ENCODE results near the gene DPEP2NB. TPM values are rescaled to one million over a fixed set of nuclear protein-coding genes. Genes with fewer than 3 reads are reported as not detected.

DPEP2NB gene
- total and polyA plus RNA-seq, 10 of the 15 experiments (the other 5 are each of a cell fraction or from before 2014, with no cell fraction given) = not detected

GRCh38 chr16:68009157-68009735 lies 6.5 kb downstream of the DPEP2NB start:
- ChIA-PET POLR2A (interaction anchor here (0.7 kb wide), 1 partner anchor 126 kb away, joined by 3 read pairs; no protein-coding TSS in a partner anchor), CTCF (no interaction called here), RAD21 (ENCODE audit: unreplicated experiment) (no interaction called here), SMC1A (ENCODE audit: uncharacterized antibody, unreplicated experiment) (no interaction called here)
- Histone ChIP-seq H3K4me3 (no peak overlapping the region), H3K79me2 (ENCODE audit: control insufficient read depth, insufficient read depth, low read length) (no peaks in the 10 kb centered on the region), H3K27ac (ENCODE audit: control insufficient read depth, insufficient read depth) (no peak overlapping the region), H3K4me1 (ENCODE audit: control insufficient read depth, insufficient read depth, low read length) (peaks cover 4% of the 10 kb centered on the region; the same call in 1 of the 2 replicates), H2AFZ (ENCODE audit: control insufficient read depth, low read depth, low read length) (no peak overlapping the region), H3K27me3 (replicated peaks in 1 of 2; ENCODE audit: control insufficient read depth in 2 of 2, insufficient read depth in 2 of 2, low read length in 1 of 2) (no peaks in the 10 kb centered on the region), H3K9ac (ENCODE audit: control insufficient read depth, insufficient read depth, low read length) (no peak overlapping the region), H3K4me2 (ENCODE audit: control insufficient read depth, insufficient read depth) (no peak overlapping the region), H4K20me1 (ENCODE audit: control insufficient read depth, insufficient read depth) (no peaks in the 10 kb centered on the region), H3K36me3 (ENCODE audit: control insufficient read depth in 2 of 2, insufficient read depth in 2 of 2, low read length in 1 of 2) (no peaks in the 10 kb centered on the region), H3K9me3 (replicated peaks; ENCODE audit: control insufficient read depth, insufficient read depth, low read length) (no peaks in the 10 kb centered on the region)
- ATAC-seq = no peak
- in situ Hi-C loops (cut with MboI) = no loop called here
- no TSS peak for BruUV-seq (replicated peaks)
- FAIRE-seq = no peak
- TF ChIP-seq TARDBP (IDR thresholded peaks at IDR 0.05; ENCODE audit: borderline replicate concordance) (no peak), CEBPB (IDR thresholded peaks at IDR 0.05; ENCODE audit: borderline replicate concordance in 1 of 2, low read depth in 2 of 2, low read length in 2 of 2) (no peak), PML (IDR thresholded peaks at IDR 0.05; ENCODE audit: low read length) (no peak), ZNF384 (IDR thresholded peaks at IDR 0.05; ENCODE audit: borderline replicate concordance, low read depth, low read length) (no peak), YY1 (IDR thresholded peaks at IDR 0.05; ENCODE audit: low read depth, low read length) (no peak), EZH2 (IDR thresholded peaks at IDR 0.05; ENCODE audit: borderline replicate concordance, control insufficient read depth, low read depth, low read length) (no peak), SUZ12 (IDR thresholded peaks at IDR 0.05; ENCODE audit: unreplicated experiment) (no peak), SIX5 (IDR thresholded peaks at IDR 0.05; ENCODE audit: low read depth, low read length, severe bottlenecking) (no peak), FOXM1 (IDR thresholded peaks at IDR 0.05; ENCODE audit: low read depth, low read length) (no peak), ESRRA (IDR thresholded peaks at IDR 0.05; ENCODE audit: low read length) (no peak), ZNF274 (IDR thresholded peaks at IDR 0.05; ENCODE audit: insufficient read depth, insufficient read length) (no peak)
- DNase-seq (ENCODE audit: low read depth, low spot score) = no peak
- WGBS (ENCODE audit: insufficient coverage, insufficient replicate concordance, low lambda C conversion rate, missing lambda C conversion rate) = 58% methylated on average over 9 of the region's 9 CpGs
- intact Hi-C loops (cut with micrococcal nuclease; ENCODE audit: unreplicated experiment) = no loop called here

Data from GM12878 (cell line).